MCF 10A (cell line): ENCODE data around the gene NYAP2. TPM values are rescaled to one million over a fixed set of nuclear protein-coding genes. Genes with fewer than 3 reads are reported as not detected.

Source experiments
- BruUV-seq: library from RNA; stranded (reverse); fragments of 400-500 nt; replicated peaks from 2 replicates; lab custom pipeline; 2021; lab: Mats Ljungman, UMichigan
- CTCF ChIA-PET: fragments of 300-600 bp; sonication (Branson Sonifier 250); formaldehyde crosslinking; extraction: SDS; loops from one replicate; lab custom pipeline; 2021; ENCODE audit warnings: antibody characterized with exemption, inconsistent platforms; lab: Yijun Ruan, JAX
- POLR2A ChIA-PET: fragments of 300-600, 350-650 bp; sonication (Branson Sonifier 250); formaldehyde crosslinking; extraction: SDS; loops from one replicate; lab custom pipeline; 2020; ENCODE audit warnings: antibody characterized with exemption, inconsistent platforms; lab: Yijun Ruan, JAX
- DNase-seq: peaks from one replicate; pipeline ENCODE4 v3.0.0-alpha.2; 2018; ENCODE audit not compliant: unreplicated experiment
- H3K27ac Mint-ChIP-seq: one replicate; pipeline ENCODE4 v1.8.0; 2022; ENCODE audit warnings: mild to moderate bottlenecking, low read depth, mixed read lengths; ENCODE audit not compliant: unreplicated experiment
- H3K27me3 Mint-ChIP-seq: one replicate; pipeline ENCODE4 v1.8.0; 2022; ENCODE audit warnings: mixed read lengths; ENCODE audit not compliant: insufficient read depth, unreplicated experiment
- H3K36me3 Mint-ChIP-seq: one replicate; pipeline ENCODE4 v1.8.0; 2022; ENCODE audit warnings: mild to moderate bottlenecking, moderate library complexity, mixed read lengths; ENCODE audit not compliant: insufficient read depth, unreplicated experiment
- H3K4me1 Mint-ChIP-seq: one replicate; pipeline ENCODE4 v1.8.0; 2022; ENCODE audit warnings: mixed read lengths; ENCODE audit not compliant: insufficient read depth, unreplicated experiment
- H3K4me3 Mint-ChIP-seq: one replicate; pipeline ENCODE4 v1.8.0; 2022; ENCODE audit warnings: mild to moderate bottlenecking, moderate library complexity, mixed read lengths; ENCODE audit not compliant: unreplicated experiment
- H3K9me3 Mint-ChIP-seq: one replicate; pipeline ENCODE4 v1.8.0; 2022; ENCODE audit warnings: mixed read lengths; ENCODE audit not compliant: unreplicated experiment
- CTCF ChIP-seq: fragments of 200-600 bp; IDR thresholded peaks from one replicate; pipeline ENCODE4 v1.8.0; 2022; ENCODE audit warnings: antibody characterized with exemption, mild to moderate bottlenecking; ENCODE audit not compliant: unreplicated experiment
- intact Hi-C: fragments of 100-400 bp; cut with micrococcal nuclease; formaldehyde crosslinking; loops from 2 replicates; pipeline ENCODE4 v1.14.1; 2022
- total RNA-seq: library from RNA; stranded (reverse); gene quantifications from 2 replicates; pipeline ENCODE4 v1.2.3, GENCODE V29; 2022

The NYAP2 gene
- total RNA-seq, 1 experiment from 2014 or later = not detected

- intact Hi-C loops = no loop called here
- H3K36me3 Mint-ChIP-seq = no peaks in the 10 kb centered on the region
Observed at GRCh38 chr2:225464346-225465025, 65.0 kb downstream of the NYAP2 start.

DNA sequence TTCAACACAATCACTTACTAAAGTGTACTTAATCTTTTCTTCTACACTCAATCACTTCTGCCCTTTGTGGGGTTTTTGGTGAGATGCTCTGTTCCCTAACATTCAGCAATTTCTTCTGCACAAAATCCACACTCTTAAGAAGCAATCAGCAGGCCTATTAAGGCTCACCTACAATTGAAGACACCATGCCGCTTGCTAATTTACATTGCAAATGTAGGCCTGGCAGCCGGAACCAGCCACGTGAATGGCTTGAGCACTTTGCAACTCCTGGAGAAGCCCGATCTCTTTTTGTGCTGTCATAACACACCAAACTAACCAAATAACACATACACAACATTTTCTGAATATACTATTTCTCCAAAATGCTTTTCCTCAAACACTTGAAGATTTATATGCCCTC, 66.3 kb downstream of the NYAP2 start:
- no peaks in the 10 kb centered on the region for H3K27me3 Mint-ChIP-seq
- TF ChIP-seq CTCF = no peak
- no peaks in the 10 kb centered on the region for H3K36me3 Mint-ChIP-seq
- CTCF ChIA-PET = no interaction called here
- H3K9me3 Mint-ChIP-seq = no peaks in the 10 kb centered on the region
- no TSS peak for BruUV-seq
- POLR2A ChIA-PET = no interaction called here
- H3K4me1 Mint-ChIP-seq = peaks cover 18% of the 10 kb centered on the region
- intact Hi-C loops = no loop called here
- H3K27ac Mint-ChIP-seq = no peak overlapping the region
- no peak overlapping the region for H3K4me3 Mint-ChIP-seq
- no peak for DNase-seq

More at GRCh38 chr2:225464346-225465025, 65.0 kb downstream of the NYAP2 start:
- H3K9me3 Mint-ChIP-seq = no peaks in the 10 kb centered on the region
- no peak overlapping the region for H3K4me3 Mint-ChIP-seq
- POLR2A ChIA-PET = no interaction called here
- no TSS peak for BruUV-seq
- no peak overlapping the region for H3K27ac Mint-ChIP-seq
- TF ChIP-seq CTCF = no peak
- DNase-seq = no peak
- CTCF ChIA-PET = no interaction called here
- peaks cover 18% of the 10 kb centered on the region for H3K4me1 Mint-ChIP-seq
- H3K27me3 Mint-ChIP-seq = no peaks in the 10 kb centered on the region

- Mint-ChIP-seq H3K4me1 (peaks cover 18% of the 10 kb centered on the region), H3K36me3 (no peaks in the 10 kb centered on the region), H3K27me3 (no peaks in the 10 kb centered on the region), H3K27ac (peak overlapping the region; percentile 33), H3K9me3 (no peaks in the 10 kb centered on the region), H3K4me3 (no peak overlapping the region)
- ChIA-PET CTCF (no interaction called here), POLR2A (no interaction called here)
- no peak for TF ChIP-seq CTCF
- BruUV-seq = no TSS peak
- intact Hi-C loops = no loop called here
- DNase-seq = no peak
Observed at GRCh38 chr2:225466891-225467604, 67.5 kb downstream of the NYAP2 start.

DNA sequence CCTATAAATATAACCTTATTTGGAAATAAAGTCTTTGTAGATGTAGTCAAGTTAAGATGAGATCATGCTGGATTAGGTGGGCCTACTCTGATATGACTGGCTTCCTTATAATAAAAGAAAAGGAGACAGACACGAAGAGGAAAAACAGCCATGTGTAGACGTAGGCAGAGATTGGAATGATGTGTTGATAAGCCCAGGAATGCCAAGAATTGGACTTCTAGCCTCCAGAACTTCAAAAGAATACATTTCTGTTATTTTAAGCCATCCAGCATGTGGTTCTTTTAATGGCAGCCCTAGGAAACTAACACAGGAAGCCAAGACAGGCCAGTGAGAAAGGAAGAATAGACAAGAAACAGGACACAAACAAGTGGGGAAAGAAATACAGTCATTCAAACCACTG, 68.6 kb downstream of the NYAP2 start:
- peak overlapping the region; percentile 33 for H3K27ac Mint-ChIP-seq
- no peaks in the 10 kb centered on the region for H3K9me3 Mint-ChIP-seq
- no peak for DNase-seq
- H3K4me3 Mint-ChIP-seq = no peak overlapping the region
- intact Hi-C loops = no loop called here
- ChIA-PET CTCF (no interaction called here), POLR2A (no interaction called here)
- no peaks in the 10 kb centered on the region for H3K36me3 Mint-ChIP-seq
- no TSS peak for BruUV-seq
- H3K4me1 Mint-ChIP-seq = peaks cover 7% of the 10 kb centered on the region
- TF ChIP-seq CTCF = no peak
- no peaks in the 10 kb centered on the region for H3K27me3 Mint-ChIP-seq
